Brain microvascular endothelial cell (primary cell): ENCODE results near the gene TSPEAR.

Experiments used
- DNase-seq: peaks from one replicate; pipeline ENCODE4 v3.0.0-alpha.2; 2020
- H3K27ac ChIP-seq: fragments of 250-450 bp; sonication (Bioruptor Pico); 2 replicates; pipeline ENCODE4 v1.5.1; 2020; ENCODE audit warnings: mild to moderate bottlenecking, moderate library complexity
- H3K27me3 ChIP-seq: fragments of 250-450 bp; sonication (Bioruptor Pico); replicated peaks from 2 replicates; pipeline ENCODE4 v1.5.1; 2020; ENCODE audit warnings: mild to moderate bottlenecking
- H3K36me3 ChIP-seq: fragments of 250-450 bp; sonication (Bioruptor Pico); replicated peaks from 2 replicates; pipeline ENCODE4 v1.5.1; 2020; ENCODE audit warnings: mild to moderate bottlenecking
- H3K4me3 ChIP-seq: 2 replicates; pipeline ENCODE4 v1.5.1; 2011; ENCODE audit warnings: low read depth, mild to moderate bottlenecking, control low read depth, low read length, moderate library complexity
- CTCF ChIP-seq: IDR thresholded peaks from 2 replicates; pipeline ENCODE4 v1.5.1; 2011; ENCODE audit warnings: low read depth, mild to moderate bottlenecking, moderate library complexity, low read length, control low read depth, inconsistent platforms; ENCODE audit errors: missing control alignments
- in situ Hi-C: cut with HindIII; loops from 2 replicates; pipeline ENCODE4 v1.10.0; 2017; ENCODE audit warnings: low sequenced_read_pairs, low pct_ligation_motif_present

The TSPEAR gene

GRCh38 chr21:44706026-44706705 lies 5.2 kb downstream of the TSPEAR start:
- no peak for TF ChIP-seq CTCF
- DNase-seq, result no peak
- H3K4me3 ChIP-seq, result no peak overlapping the region
- in situ Hi-C loops, result no loop called here
- no peak overlapping the region for H3K27ac ChIP-seq
- H3K36me3 ChIP-seq, result no peaks in the 10 kb centered on the region
- peaks cover 84% of the 10 kb centered on the region for H3K27me3 ChIP-seq

DNA sequence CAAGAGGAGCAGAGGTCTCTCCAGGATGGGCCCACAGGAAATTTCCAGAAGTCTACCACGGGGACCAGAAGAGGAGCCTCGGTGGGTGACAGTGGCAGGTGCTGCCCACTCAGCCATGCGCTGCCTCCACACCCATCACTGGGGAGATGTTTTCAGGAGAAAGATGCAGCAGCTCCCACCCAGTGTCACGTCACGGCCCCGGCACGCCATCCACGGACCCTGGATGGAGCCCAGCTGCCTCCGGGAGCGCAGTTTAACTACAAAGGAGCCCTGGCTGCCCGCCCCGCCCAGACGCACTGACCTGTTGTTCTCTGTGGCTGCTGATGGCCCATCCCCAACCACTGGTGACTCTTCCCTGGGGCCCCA lies 6.8 kb downstream of the TSPEAR start:
- no peak for TF ChIP-seq CTCF
- Histone ChIP-seq H3K4me3 (no peak overlapping the region), H3K27ac (no peak overlapping the region), H3K27me3 (peaks cover 86% of the 10 kb centered on the region), H3K36me3 (no peaks in the 10 kb centered on the region)
- no peak for DNase-seq
- in situ Hi-C loops, result no loop called here

DNA sequence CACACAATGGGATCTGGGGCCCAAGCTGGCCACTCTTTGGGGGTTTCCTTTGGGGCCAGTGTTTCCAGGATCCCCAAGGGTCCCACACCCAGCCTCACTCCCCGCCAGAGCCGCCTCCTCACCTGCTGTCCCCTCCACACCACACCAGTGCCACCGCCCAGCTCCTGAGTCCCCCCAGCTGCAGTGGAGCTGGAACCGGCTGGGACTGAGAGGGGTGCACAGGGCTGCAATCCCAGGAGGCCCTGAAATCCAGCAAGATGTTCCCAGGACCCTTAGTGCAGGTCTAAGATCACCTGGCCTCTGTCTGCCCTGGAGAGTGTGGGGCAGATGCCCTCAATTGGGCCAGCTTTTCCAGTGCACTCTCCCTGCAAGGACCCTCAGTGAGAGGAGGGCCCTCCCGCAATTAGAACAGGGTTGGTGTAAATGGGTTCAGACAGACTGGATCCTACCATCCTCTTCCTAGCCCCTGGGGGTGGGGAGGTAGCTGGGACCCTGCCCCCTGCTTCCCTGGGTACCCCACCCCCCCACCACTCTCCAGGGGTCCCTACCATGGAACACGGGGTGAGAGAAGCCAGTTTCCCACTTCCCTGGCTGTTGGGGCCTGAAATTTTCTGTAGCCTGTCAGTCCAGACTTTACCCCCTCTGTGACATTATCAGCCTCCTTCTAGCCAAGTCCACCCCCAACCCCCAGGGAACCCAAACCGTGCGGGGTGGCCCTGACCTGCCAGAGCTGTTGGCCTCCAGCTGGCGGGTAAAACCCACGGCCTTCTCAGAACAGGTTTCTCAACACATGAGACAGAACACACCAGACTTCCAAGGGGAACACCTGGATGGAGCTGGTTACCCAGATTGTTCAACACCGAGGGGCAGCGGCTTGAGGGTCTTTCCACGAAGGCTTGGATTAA lies 7.4 kb downstream of the TSPEAR start:
- no peaks in the 10 kb centered on the region for H3K36me3 ChIP-seq
- no peak overlapping the region for H3K27ac ChIP-seq
- in situ Hi-C loops, result no loop called here
- H3K4me3 ChIP-seq, result no peak overlapping the region
- peaks cover 83% of the 10 kb centered on the region for H3K27me3 ChIP-seq
- no peak for DNase-seq
- no peak for TF ChIP-seq CTCF

DNA sequence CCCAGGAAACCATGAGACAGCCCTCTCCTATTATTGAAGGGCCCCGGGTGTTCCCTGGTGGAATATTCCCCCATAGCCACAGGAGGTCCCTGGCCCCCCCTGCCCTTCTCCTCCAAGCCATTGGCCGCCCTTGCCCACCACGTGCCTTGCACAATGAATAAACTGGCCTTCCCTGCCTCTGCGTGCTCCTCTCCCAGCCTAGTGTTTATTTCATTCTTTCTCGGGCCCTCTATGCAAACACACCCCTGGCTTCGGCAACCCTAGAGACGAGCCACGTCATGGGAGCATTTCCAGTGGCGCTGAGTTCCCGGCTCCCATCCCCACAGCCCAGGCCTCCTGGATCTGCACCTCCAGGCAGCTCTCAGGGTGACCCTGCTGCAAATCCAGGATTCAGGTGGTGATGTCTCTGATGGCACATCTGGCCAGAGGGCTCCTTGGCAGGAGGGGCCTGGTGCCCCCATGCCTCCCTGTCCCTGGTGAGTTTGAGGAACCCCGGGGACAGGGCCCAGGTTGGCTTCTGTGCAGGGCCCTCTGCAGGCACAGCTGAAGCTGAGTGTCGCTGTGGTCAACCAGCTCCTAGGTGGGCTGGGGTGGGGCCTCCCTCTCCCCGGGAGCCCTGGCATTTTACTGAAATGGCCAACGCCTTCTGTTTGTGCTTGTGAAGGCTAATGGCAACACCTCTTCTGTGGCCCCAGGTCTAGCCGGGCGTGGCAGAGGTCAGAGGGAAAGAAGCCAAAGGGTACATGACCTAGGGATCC lies 8.2 kb downstream of the TSPEAR start:
- Histone ChIP-seq H3K27me3 (peaks cover 80% of the 10 kb centered on the region), H3K27ac (no peak overlapping the region), H3K4me3 (no peak overlapping the region), H3K36me3 (no peaks in the 10 kb centered on the region)
- no peak for TF ChIP-seq CTCF
- in situ Hi-C loops, result no loop called here
- no peak for DNase-seq

DNA sequence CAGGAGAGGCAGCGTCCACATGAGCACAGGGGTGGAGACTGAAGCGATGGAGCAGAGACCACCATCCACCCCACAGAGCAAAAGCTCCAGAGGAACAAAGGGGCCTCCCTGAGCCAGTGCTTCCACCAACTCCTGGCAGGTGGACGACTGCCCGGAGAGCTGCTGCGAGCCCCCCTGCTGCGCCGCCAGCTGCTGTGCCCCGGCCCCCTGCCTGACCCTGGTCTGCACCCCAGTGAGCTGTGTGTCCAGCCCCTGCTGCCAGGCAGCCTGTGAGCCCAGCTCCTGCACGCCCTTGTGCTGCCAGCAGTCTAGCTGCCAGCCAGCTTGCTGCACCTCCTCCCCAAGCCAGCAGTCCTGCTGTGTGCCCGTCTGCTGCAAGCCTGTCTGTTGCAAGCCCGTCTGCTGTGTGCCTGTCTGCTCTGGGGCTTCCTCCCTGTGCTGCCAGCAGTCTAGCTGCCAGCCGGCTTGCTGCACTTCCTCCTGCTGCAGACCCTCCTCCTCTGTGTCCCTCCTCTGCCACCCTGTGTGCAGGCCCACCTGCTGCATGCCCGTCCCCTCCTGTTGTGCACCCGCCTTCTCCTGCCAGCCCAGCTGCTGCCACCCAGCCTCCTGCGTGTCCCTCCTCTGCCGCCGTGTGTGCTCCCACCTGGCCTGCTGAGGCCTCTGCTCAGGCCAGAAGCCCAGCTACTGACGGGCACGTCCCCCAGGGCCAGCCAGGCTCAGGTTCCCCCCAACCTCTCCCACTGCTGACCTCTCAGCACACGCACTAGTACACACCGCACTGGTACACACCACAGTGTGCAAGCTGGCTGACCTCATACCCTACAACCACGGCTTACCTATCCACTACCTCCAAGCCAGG lies 9.0 kb downstream of the TSPEAR start:
- TF ChIP-seq CTCF, result no peak
- Histone ChIP-seq H3K36me3 (no peaks in the 10 kb centered on the region), H3K4me3 (no peak overlapping the region), H3K27ac (no peak overlapping the region), H3K27me3 (peaks cover 80% of the 10 kb centered on the region)
- DNase-seq, result no peak
- in situ Hi-C loops, result no loop called here
